ENCODE data around the gene ASPG. TPM values are rescaled to one million over a fixed set of nuclear protein-coding genes. Genes with fewer than 3 reads are reported as not detected.

Gene ASPG
- total and polyA plus RNA-seq, 2 donors (not counting 1 experiment from before 2014, with no cell fraction given), result not detected

GRCh38 chr14:104051092-104051813 is 34.2 kb upstream of the ASPG start:
- no peak overlapping the region for H3K9ac ChIP-seq (ENCODE audit: insufficient read depth, low read length)
- no peak for TF ChIP-seq EZH2 (IDR thresholded peaks at IDR 0.05; ENCODE audit: low read length, missing control alignments)
- no peak for TF ChIP-seq CTCF (conservative IDR thresholded peaks at IDR 0.05 in 1 of 2, IDR thresholded peaks at IDR 0.05 in 1 of 2; ENCODE audit: low read depth in 1 of 2, low read length in 2 of 2)

GRCh38 chr14:104054222-104054905 is 31.1 kb upstream of the ASPG start:
- H3K4me1 ChIP-seq (ENCODE audit: control insufficient read depth, extremely low read depth, insufficient read depth, low read length), result no peaks in the 10 kb centered on the region
- H3K4me2 ChIP-seq (ENCODE audit: extremely low read depth, insufficient read depth, low read length), result no peak overlapping the region
- no peaks in the 10 kb centered on the region for H3K27me3 ChIP-seq (ENCODE audit: control insufficient read depth, insufficient read depth, low read length)
- H3K36me3 ChIP-seq (ENCODE audit: control insufficient read depth, insufficient read depth, low read length), result no peaks in the 10 kb centered on the region
- no peak overlapping the region for H2AFZ ChIP-seq (ENCODE audit: low read length)
- H3K9ac ChIP-seq (ENCODE audit: insufficient read depth, low read length), result no peak overlapping the region
- DNase-seq (ENCODE audit: low read depth in 2 of 2), result no peak
- TF ChIP-seq CTCF (conservative IDR thresholded peaks at IDR 0.05 in 1 of 2, IDR thresholded peaks at IDR 0.05 in 1 of 2; ENCODE audit: low read depth in 1 of 2, low read length in 2 of 2) (no peak), EZH2 (IDR thresholded peaks at IDR 0.05; ENCODE audit: low read length, missing control alignments) (no peak)
- no peak overlapping the region for H3K4me3 ChIP-seq (replicated peaks in 1 of 4; ENCODE audit: control extremely low read depth in 1 of 4, insufficient read depth in 1 of 4, low read depth in 3 of 4, low read length in 4 of 4)
- H3K79me2 ChIP-seq (ENCODE audit: control insufficient read depth, insufficient read depth, low read length), result no peaks in the 10 kb centered on the region
- H3K27ac ChIP-seq (ENCODE audit: insufficient read depth, low read length), result no peak overlapping the region
- H3K9me3 ChIP-seq (ENCODE audit: control insufficient read depth, insufficient read depth, low read depth, low read length), result no peaks in the 10 kb centered on the region
- no peaks in the 10 kb centered on the region for H4K20me1 ChIP-seq (ENCODE audit: control insufficient read depth, extremely low read depth, insufficient read depth, low read length)

More at GRCh38 chr14:104051092-104051813, 34.2 kb upstream of the ASPG start:
- Histone ChIP-seq H3K4me1 (ENCODE audit: control insufficient read depth, extremely low read depth, insufficient read depth, low read length) (no peaks in the 10 kb centered on the region), H2AFZ (ENCODE audit: low read length) (no peak overlapping the region), H3K4me3 (replicated peaks in 1 of 4; ENCODE audit: control extremely low read depth in 1 of 4, insufficient read depth in 1 of 4, low read depth in 3 of 4, low read length in 4 of 4) (no peak overlapping the region), H4K20me1 (ENCODE audit: control insufficient read depth, extremely low read depth, insufficient read depth, low read length) (no peaks in the 10 kb centered on the region), H3K79me2 (ENCODE audit: control insufficient read depth, insufficient read depth, low read length) (no peaks in the 10 kb centered on the region), H3K9me3 (ENCODE audit: control insufficient read depth, insufficient read depth, low read depth, low read length) (no peaks in the 10 kb centered on the region), H3K27me3 (ENCODE audit: control insufficient read depth, insufficient read depth, low read length) (no peaks in the 10 kb centered on the region), H3K36me3 (ENCODE audit: control insufficient read depth, insufficient read depth, low read length) (no peaks in the 10 kb centered on the region), H3K4me2 (ENCODE audit: extremely low read depth, insufficient read depth, low read length) (no peak overlapping the region), H3K27ac (ENCODE audit: insufficient read depth, low read length) (no peak overlapping the region)
- DNase-seq (ENCODE audit: low read depth in 2 of 2), result no peak

GRCh38 chr14:104062281-104062680 is 23.2 kb upstream of the ASPG start:
- DNase-seq (ENCODE audit: low read depth in 2 of 2), result no peak
- Histone ChIP-seq H3K36me3 (ENCODE audit: control insufficient read depth, insufficient read depth, low read length) (no peaks in the 10 kb centered on the region), H3K4me1 (ENCODE audit: control insufficient read depth, extremely low read depth, insufficient read depth, low read length) (no peaks in the 10 kb centered on the region), H3K9me3 (ENCODE audit: control insufficient read depth, insufficient read depth, low read depth, low read length) (no peaks in the 10 kb centered on the region), H3K4me3 (replicated peaks in 1 of 4; ENCODE audit: control extremely low read depth in 1 of 4, insufficient read depth in 1 of 4, low read depth in 3 of 4, low read length in 4 of 4) (no peak overlapping the region), H2AFZ (ENCODE audit: low read length) (no peak overlapping the region), H4K20me1 (ENCODE audit: control insufficient read depth, extremely low read depth, insufficient read depth, low read length) (no peaks in the 10 kb centered on the region), H3K27me3 (ENCODE audit: control insufficient read depth, insufficient read depth, low read length) (no peaks in the 10 kb centered on the region), H3K79me2 (ENCODE audit: control insufficient read depth, insufficient read depth, low read length) (no peaks in the 10 kb centered on the region), H3K27ac (ENCODE audit: insufficient read depth, low read length) (no peak overlapping the region), H3K4me2 (ENCODE audit: extremely low read depth, insufficient read depth, low read length) (no peak overlapping the region), H3K9ac (ENCODE audit: insufficient read depth, low read length) (no peak overlapping the region)
- no peak for TF ChIP-seq EZH2 (IDR thresholded peaks at IDR 0.05; ENCODE audit: low read length, missing control alignments)
- TF ChIP-seq CTCF (conservative IDR thresholded peaks at IDR 0.05 in 1 of 2, IDR thresholded peaks at IDR 0.05 in 1 of 2; ENCODE audit: low read depth in 1 of 2, low read length in 2 of 2), result no peak
